K562 (cell line): ENCODE data around the gene RFC2. TPM values are rescaled to one million over a fixed set of nuclear protein-coding genes. Genes with fewer than 3 reads are reported as not detected.

Source experiments
- BCLAF1 ChIP-seq, 2 experiments: fragments of 450-650 bp in 1 of 2; IDR thresholded peaks; 2 replicates each; pipeline ENCODE4 v1.6.1; 2011 to 2017; ENCODE audit warnings: low read depth in 2 of 2, antibody characterized with exemption in 1 of 2, borderline replicate concordance in 1 of 2, low read length in 1 of 2, mild to moderate bottlenecking in 1 of 2, mixed read lengths in 1 of 2; ENCODE audit not compliant: control insufficient read depth in 1 of 2
- CUX1 ChIP-seq: fragments of 200-800 bp; sonication (Bioruptor generic); IDR thresholded peaks from 2 replicates; pipeline ENCODE4 v1.6.1; 2016; ENCODE audit warnings: missing genetic modification characterization, missing compliant biosample characterization
- KLF6 ChIP-seq: fragments of 250-450 bp; sonication (Bioruptor Pico); IDR thresholded peaks from 2 replicates; pipeline ENCODE4 v1.4.0; 2020; ENCODE audit warnings: mild to moderate bottlenecking, moderate library complexity, borderline replicate concordance
- MAFK ChIP-seq: IDR thresholded peaks from 2 replicates; pipeline ENCODE4 v1.6.1; 2011; ENCODE audit warnings: low read length, improper control_type of control experiment
- MBD2 ChIP-seq: sonication (generic); IDR thresholded peaks from 2 replicates; pipeline ENCODE4 v1.6.1; 2016; ENCODE audit warnings: low read depth, borderline replicate concordance
- RCOR1 ChIP-seq, 2 experiments: IDR thresholded peaks; 2 replicates each; pipeline ENCODE4 v1.6.1; 2012; ENCODE audit warnings: low read depth in 2 of 2, low read length in 2 of 2, borderline replicate concordance in 1 of 2, improper control_type of control experiment in 1 of 2
- SFPQ ChIP-seq: fragments of 200-400 bp; formaldehyde crosslinking; IDR thresholded peaks from 2 replicates; pipeline ENCODE4 v1.6.1; 2017; ENCODE audit warnings: mild to moderate bottlenecking, low read depth, low read length, moderate library complexity
- SNIP1 ChIP-seq: fragments of 450-650 bp; IDR thresholded peaks from 2 replicates; pipeline ENCODE4 v1.7.1; 2017; ENCODE audit warnings: low read depth, mild to moderate bottlenecking
- ZNF175 ChIP-seq: fragments of 200-800 bp; sonication (Bioruptor generic); IDR thresholded peaks from 2 replicates; pipeline ENCODE4 v1.6.1; 2016; ENCODE audit warnings: low read depth, mild to moderate bottlenecking, missing genetic modification characterization, missing compliant biosample characterization
- ZNF639 ChIP-seq, 2 experiments: fragments of 200-800 bp in 1 of 2; sonication (Bioruptor generic) in 1 of 2; sonication (generic) in 1 of 2; formaldehyde crosslinking in 1 of 2; IDR thresholded peaks in 1 of 2; conservative IDR thresholded peaks in 1 of 2; 2 replicates each; pipeline versions ENCODE4 v1.5.0 to v1.6.1; 2016 to 2020; ENCODE audit warnings: missing compliant biosample characterization in 1 of 2, missing genetic modification characterization in 1 of 2, missing genetic modification reagents in 1 of 2
- ZNF717 ChIP-seq: fragments of 250-450 bp; sonication (Bioruptor Pico); IDR thresholded peaks from 2 replicates; pipeline ENCODE4 v1.5.0; 2021
- ZNF740 ChIP-seq, 3 experiments: fragments of 200-800 bp in 1 of 3; sonication (Bioruptor generic) in 1 of 3; sonication (generic) in 1 of 3; formaldehyde crosslinking in 1 of 3; IDR thresholded peaks; 2 replicates each; pipeline versions ENCODE4 v1.6.1 to v1.8.0; 2016 to 2022; ENCODE audit warnings: mild to moderate bottlenecking in 2 of 3, missing compliant biosample characterization in 2 of 3, missing genetic modification characterization in 2 of 3, missing genetic modification reagents in 1 of 3
- polyA plus RNA-seq, 8 experiments: library from polyadenylated mRNA; depleted of rRNA in 4 of 8; stranded (reverse) in 5 of 8; unstranded in 3 of 8; fragments of >200 nt; fragmentation: Nextera tagmentation in 2 of 8; fragmentation: Illumina TruSeq in 1 of 8; extraction: Ambion mirVana in 2 of 8; extraction: Trizol in 1 of 8; gene quantifications; 2 replicates each; pipeline versions ENCODE4 v1.2.1 to v1.2.3, GENCODE V29; 2011 to 2014; ENCODE audit warnings: inconsistent platforms in 1 of 8, missing spikeins in 1 of 8
- total RNA-seq, 7 experiments: library from RNA; depleted of rRNA in 6 of 7; stranded (reverse); fragments of >200 nt in 6 of 7; fragmentation: Illumina TruSeq in 2 of 7; extraction: Trizol in 2 of 7; gene quantifications; 2 replicates each; pipeline versions ENCODE4 v1.2.1 to v1.2.3, GENCODE V29; 2011 to 2021; ENCODE audit warnings: low replicate concordance in 1 of 7

The RFC2 gene
- total and polyA plus RNA-seq, 9 of the 15 experiments (the other 6 are each of a cell fraction or from before 2014, with no cell fraction given) = 32.5 to 161 (median 102) TPM

GRCh38 chr7:74233655-74234285 lies 20.4 kb downstream of the RFC2 start (continued):
- TF ChIP-seq BCLAF1 (IDR thresholded peaks at IDR 0.05; ENCODE audit: borderline replicate concordance in 1 of 2, control insufficient read depth in 1 of 2, low read depth in 2 of 2, low read length in 1 of 2) = no peak
- no peak for TF ChIP-seq SFPQ
- TF ChIP-seq SNIP1 = no peak
- 0 out of 2 replicates have a peak, but pooled peaks have one; percentile 32 for TF ChIP-seq MBD2
- TF ChIP-seq CUX1 (CRISPR knock-in tag) = no peak
- TF ChIP-seq KLF6 (CRISPR knock-in tag) = no peak
- TF ChIP-seq MAFK = no peak
- TF ChIP-seq ZNF717 (CRISPR knock-in tag) = no peak
- no peak for TF ChIP-seq ZNF740 (CRISPR knock-in tag; IDR thresholded peaks at IDR 0.05)
- no peak for TF ChIP-seq ZNF740 (tag; IDR thresholded peaks at IDR 0.05)
- TF ChIP-seq ZNF175 (CRISPR knock-in tag) = no peak
- no peak for TF ChIP-seq ZNF639 (CRISPR knock-in tag; conservative IDR thresholded peaks at IDR 0.05 in 1 of 2, IDR thresholded peaks at IDR 0.05 in 1 of 2)
- peak in 1 of 2 experiments; percentile 92; a peak in 2 of 4 replicates for TF ChIP-seq RCOR1 (IDR thresholded peaks at IDR 0.05; ENCODE audit: borderline replicate concordance in 1 of 2, low read depth in 2 of 2, low read length in 2 of 2)
